Skeletal muscle tissue (tissue), 4 donors: Measurements from ENCODE around the gene IRAK1. TPM values are rescaled to one million over a fixed set of nuclear protein-coding genes. Genes with fewer than 3 reads are reported as not detected.

Experiments
- H3K27ac ChIP-seq: one replicate; pipeline ENCODE4 v1.7.0; 2013; ENCODE audit warnings: mild to moderate bottlenecking, low read depth, low read length, inconsistent platforms
- H3K27me3 ChIP-seq, 3 donors: one replicate each; pipeline ENCODE4 v1.7.0; 2013; ENCODE audit warnings: low read length in 3 of 3; ENCODE audit not compliant: control insufficient read depth in 3 of 3, insufficient read depth in 3 of 3
- H3K36me3 ChIP-seq, 3 donors: one replicate each; pipeline ENCODE4 v1.7.0; 2013; ENCODE audit warnings: low read length in 3 of 3; ENCODE audit not compliant: control insufficient read depth in 3 of 3, insufficient read depth in 3 of 3
- H3K4me1 ChIP-seq, 3 donors: one replicate each; pipeline ENCODE4 v1.7.0; 2013; ENCODE audit warnings: low read length in 3 of 3, mild to moderate bottlenecking in 3 of 3; ENCODE audit not compliant: control insufficient read depth in 3 of 3, insufficient read depth in 3 of 3
- H3K4me3 ChIP-seq, 3 donors: one replicate each; pipeline ENCODE4 v1.7.0; 2013; ENCODE audit warnings: low read length in 3 of 3
- H3K9ac ChIP-seq, 3 donors: one replicate each; pipeline ENCODE4 v1.7.0; 2013; ENCODE audit warnings: low read length in 3 of 3, mild to moderate bottlenecking in 3 of 3, moderate library complexity in 2 of 3, low read depth in 1 of 3
- H3K9me3 ChIP-seq, 3 donors: one replicate each; pipeline ENCODE4 v1.7.0; 2013; ENCODE audit warnings: low read length in 3 of 3; ENCODE audit not compliant: control insufficient read depth in 3 of 3
- total RNA-seq: library from RNA; depleted of rRNA; stranded (reverse); fragments of >200 nt; gene quantifications from one replicate; pipeline ENCODE4 v1.2.3, GENCODE V29; 2014
- donor health status: Osteomylitis.

Gene IRAK1
- total RNA-seq, 1 donor from 2014 or later = 11.0 TPM

DNA sequence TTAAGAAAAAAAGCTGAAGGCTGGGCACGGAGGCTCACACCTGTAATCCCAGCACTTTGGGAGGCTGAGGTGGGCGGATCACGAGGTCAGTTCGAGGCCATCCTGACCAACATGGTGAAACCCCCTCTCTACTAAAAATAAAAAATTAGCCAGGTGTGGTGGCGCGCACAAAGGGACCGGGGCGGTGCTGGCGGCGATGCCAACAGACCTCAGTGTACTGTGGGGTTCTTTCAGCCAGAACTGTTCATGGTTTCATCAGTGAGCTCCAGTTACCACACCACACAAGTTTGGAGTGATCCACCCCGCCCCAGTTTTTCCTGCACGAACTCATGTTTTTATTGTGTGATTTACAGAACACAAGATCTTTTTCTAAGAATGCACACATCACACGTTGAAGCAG, 21.2 kb upstream of the IRAK1 start:
- peak overlapping the region; percentile 14 for H3K27ac ChIP-seq
- no peaks in the 10 kb centered on the region for H3K9me3 ChIP-seq
- no peak overlapping the region for H3K4me3 ChIP-seq
- no peaks in the 10 kb centered on the region for H3K27me3 ChIP-seq
- H3K9ac ChIP-seq = no peak overlapping the region
- peaks cover 43 to 58% (median 50%) of the 10 kb centered on the region in 3 donors for H3K4me1 ChIP-seq
- no peaks in the 10 kb centered on the region for H3K36me3 ChIP-seq

DNA sequence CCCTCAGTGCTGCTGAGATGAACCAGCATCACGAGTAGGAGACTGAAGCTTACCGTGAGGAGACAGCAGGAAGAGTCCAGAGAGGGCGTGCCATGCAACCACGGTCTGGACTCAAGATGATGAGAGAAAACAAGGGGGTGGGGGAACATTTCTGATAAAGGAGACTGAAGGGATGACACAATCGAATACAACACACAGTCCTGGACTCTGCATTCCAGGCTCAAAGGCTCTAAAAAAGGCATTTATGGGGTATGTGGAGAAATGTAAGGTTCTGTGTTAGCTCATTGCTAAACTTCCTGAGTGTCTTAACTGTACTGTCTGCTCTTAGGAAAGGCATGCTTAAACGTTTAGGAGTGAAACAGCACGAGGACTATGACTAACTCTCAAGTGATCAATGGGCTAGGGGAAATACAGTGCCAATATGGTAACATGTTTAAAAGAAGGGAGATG, 20.6 kb upstream of the IRAK1 start:
- Histone ChIP-seq H3K9me3 (no peaks in the 10 kb centered on the region), H3K36me3 (no peaks in the 10 kb centered on the region), H3K9ac (peak overlapping the region in 1 of 3 donors; percentile 8), H3K27ac (peak overlapping the region; percentile 14), H3K4me1 (peaks cover 40 to 55% (median 48%) of the 10 kb centered on the region in 3 donors), H3K27me3 (no peaks in the 10 kb centered on the region), H3K4me3 (no peak overlapping the region)

DNA sequence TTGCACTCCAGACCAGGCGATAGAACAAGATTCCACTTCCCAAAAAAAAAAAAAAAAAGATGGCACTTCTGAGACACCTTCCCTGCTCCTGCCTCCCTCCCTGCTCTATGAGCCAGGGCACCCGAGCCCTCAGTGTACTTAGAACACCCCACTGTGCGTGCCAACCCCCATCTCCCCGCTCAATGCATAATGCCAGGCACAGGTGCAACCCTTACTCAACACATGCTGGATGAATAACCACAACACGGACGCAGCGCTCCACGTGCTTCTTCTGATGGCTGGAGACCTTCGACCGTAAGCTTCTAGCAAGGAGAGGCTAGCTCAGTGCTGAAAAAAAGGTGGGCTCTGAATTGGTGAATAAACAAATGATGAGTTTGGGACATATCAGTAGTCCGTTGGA, 19.9 kb upstream of the IRAK1 start:
- Histone ChIP-seq H3K4me1 (peaks cover 36 to 48% (median 43%) of the 10 kb centered on the region in 3 donors), H3K27ac (peak overlapping the region; percentile 14), H3K36me3 (no peaks in the 10 kb centered on the region), H3K27me3 (no peaks in the 10 kb centered on the region), H3K9me3 (no peaks in the 10 kb centered on the region), H3K4me3 (no peak overlapping the region), H3K9ac (no peak overlapping the region)

DNA sequence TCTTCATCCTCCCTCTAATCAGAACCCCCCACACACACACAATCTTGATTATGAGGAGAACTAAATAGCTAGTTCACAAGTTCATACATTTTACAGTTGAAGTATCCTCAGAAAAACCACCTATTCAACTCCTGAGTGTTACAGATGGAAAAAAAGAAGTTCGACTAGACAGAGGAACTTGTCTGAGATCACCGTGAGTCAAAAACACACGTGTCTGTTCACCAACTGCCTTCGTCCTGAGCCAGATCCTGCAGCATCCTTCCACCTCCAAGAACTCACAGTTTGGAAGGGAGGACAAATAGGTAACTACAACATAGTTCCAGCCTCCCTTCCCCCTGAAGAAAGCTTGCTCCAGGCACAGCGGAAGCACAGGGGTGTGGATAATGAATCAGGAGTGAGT, 19.0 kb upstream of the IRAK1 start:
- H3K9ac ChIP-seq = no peak overlapping the region
- H3K27me3 ChIP-seq = no peaks in the 10 kb centered on the region
- no peak overlapping the region for H3K4me3 ChIP-seq
- no peaks in the 10 kb centered on the region for H3K36me3 ChIP-seq
- peaks cover 36 to 47% (median 41%) of the 10 kb centered on the region in 3 donors for H3K4me1 ChIP-seq
- no peak overlapping the region for H3K27ac ChIP-seq
- no peaks in the 10 kb centered on the region for H3K9me3 ChIP-seq

DNA sequence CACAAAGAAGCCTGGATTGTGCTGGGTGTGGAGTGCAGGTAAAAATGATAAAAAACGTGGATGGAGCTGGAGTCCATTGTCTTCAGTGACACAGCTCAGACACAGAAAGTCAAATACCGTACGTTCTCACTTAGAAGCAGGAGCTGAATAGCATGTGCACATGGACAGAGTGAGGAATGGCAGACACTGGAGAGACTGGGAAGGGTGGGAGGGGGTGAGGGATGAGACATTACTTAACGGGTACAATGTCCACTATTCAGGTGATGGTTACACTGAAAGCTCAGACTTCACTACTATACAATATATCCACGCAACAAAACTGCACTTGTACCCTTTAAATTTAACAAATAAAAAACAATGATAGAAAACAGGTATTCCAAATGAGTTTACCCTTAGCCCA, 18.1 kb upstream of the IRAK1 start:
- H3K9ac ChIP-seq = no peak overlapping the region
- H3K4me1 ChIP-seq = peaks cover 34 to 48% (median 39%) of the 10 kb centered on the region in 3 donors
- H3K9me3 ChIP-seq = no peaks in the 10 kb centered on the region
- no peak overlapping the region for H3K27ac ChIP-seq
- H3K36me3 ChIP-seq = no peaks in the 10 kb centered on the region
- H3K4me3 ChIP-seq = no peak overlapping the region
- no peaks in the 10 kb centered on the region for H3K27me3 ChIP-seq

DNA sequence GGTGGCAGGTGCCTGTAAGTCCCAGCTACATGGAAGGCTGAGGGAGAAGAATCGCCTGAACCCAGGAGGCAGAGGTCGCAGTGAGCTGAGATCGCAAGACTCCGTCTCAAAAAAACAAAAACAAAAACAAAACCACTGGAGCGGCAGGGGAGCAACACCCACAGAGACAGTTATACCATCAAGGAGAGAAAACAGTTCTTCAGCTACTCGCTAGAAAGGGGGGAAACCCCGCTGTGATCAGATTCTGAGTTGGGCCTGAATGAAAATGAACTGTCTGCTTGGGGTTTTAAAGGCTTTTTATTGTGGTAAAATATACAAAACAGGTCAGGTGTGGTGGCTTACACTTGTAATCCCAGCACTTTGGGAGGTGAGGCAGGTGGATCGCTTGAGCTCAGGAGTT, 16.8 kb upstream of the IRAK1 start:
- H3K4me3 ChIP-seq = no peak overlapping the region
- no peaks in the 10 kb centered on the region for H3K9me3 ChIP-seq
- H3K27ac ChIP-seq = no peak overlapping the region
- no peak overlapping the region for H3K9ac ChIP-seq
- H3K36me3 ChIP-seq = peaks cover 3 to 5% (median 4%) of the 10 kb centered on the region in 3 donors
- no peaks in the 10 kb centered on the region for H3K27me3 ChIP-seq
- peaks cover 23 to 36% (median 28%) of the 10 kb centered on the region in 3 donors for H3K4me1 ChIP-seq

DNA sequence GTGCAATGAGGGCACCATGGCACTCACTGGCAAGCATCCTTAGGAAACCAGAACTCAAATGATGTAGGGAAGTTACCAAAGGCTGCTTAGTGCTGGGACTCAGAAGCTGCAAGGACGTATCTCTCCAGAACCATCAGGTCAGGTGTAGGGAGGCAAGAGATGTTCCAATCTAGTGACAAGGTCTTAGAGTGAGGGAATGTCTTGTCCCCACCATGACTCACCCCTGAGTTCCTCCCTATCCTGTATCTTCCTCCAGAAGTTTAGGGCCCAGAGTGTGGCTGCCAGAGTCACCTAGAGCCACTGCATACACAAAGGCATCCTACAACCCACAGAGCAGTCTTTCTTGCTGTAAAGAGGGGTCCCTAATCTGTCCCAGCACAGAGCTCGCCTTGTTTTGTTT, 14.1 kb upstream of the IRAK1 start:
- no peaks in the 10 kb centered on the region for H3K27me3 ChIP-seq
- peaks cover 13 to 16% (median 13%) of the 10 kb centered on the region in 3 donors for H3K36me3 ChIP-seq
- no peak overlapping the region for H3K4me3 ChIP-seq
- peaks cover under 1 to 13% (median 8%) of the 10 kb centered on the region in 3 donors for H3K4me1 ChIP-seq
- no peaks in the 10 kb centered on the region for H3K9me3 ChIP-seq
- no peak overlapping the region for H3K9ac ChIP-seq
- H3K27ac ChIP-seq = no peak overlapping the region

DNA sequence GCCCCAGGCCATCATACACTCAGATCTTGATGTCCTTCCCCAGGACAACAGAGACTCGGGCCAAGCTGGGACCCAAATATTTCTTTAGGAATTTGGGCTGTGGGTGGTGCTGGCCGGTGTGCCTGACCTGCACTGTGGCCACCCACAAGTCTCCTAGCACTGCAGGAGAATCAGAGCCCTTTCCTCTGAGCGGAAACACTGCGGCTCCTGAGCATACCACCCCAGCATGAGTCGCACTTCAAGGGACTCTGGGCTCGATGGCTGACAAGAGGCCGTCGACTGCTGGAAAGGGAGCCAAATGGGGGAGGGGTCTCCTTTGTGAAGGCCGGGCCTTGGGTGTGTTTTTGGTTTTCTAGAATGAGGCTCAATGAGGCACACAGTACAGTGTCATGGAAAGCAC, 13.0 kb upstream of the IRAK1 start:
- Histone ChIP-seq H3K4me1 (peaks cover 0 to 14% (median 13%) of the 10 kb centered on the region in 3 donors), H3K9ac (no peak overlapping the region), H3K36me3 (peaks cover 13 to 17% (median 16%) of the 10 kb centered on the region in 3 donors), H3K27me3 (no peaks in the 10 kb centered on the region), H3K27ac (no peak overlapping the region), H3K4me3 (no peak overlapping the region), H3K9me3 (no peaks in the 10 kb centered on the region)

DNA sequence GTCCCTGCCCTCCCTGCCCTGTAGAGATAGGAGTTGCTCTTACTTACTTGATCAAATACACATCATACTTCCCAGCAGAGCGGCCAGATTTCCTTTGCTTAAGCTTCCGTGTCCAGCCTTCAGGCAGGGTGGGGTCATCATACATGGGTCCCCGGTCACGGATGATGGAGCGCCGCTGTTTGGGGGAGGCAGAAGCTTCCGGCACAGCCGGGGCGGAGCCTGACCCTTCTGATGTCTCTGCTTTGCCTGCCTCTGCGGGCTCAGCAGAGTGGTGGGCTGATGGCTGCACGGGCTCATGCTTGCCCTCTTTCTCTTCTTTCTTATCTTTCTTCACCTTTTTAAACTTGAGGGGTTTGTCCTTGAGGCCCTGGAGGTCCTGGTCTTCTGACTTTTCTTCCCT, 12.5 kb upstream of the IRAK1 start:
- no peak overlapping the region for H3K9ac ChIP-seq
- H3K27ac ChIP-seq = no peak overlapping the region
- H3K36me3 ChIP-seq = peaks cover 13 to 17% (median 16%) of the 10 kb centered on the region in 3 donors
- H3K27me3 ChIP-seq = no peaks in the 10 kb centered on the region
- H3K4me1 ChIP-seq = peaks cover 0 to 14% (median 13%) of the 10 kb centered on the region in 3 donors
- H3K9me3 ChIP-seq = no peaks in the 10 kb centered on the region
- no peak overlapping the region for H3K4me3 ChIP-seq

DNA sequence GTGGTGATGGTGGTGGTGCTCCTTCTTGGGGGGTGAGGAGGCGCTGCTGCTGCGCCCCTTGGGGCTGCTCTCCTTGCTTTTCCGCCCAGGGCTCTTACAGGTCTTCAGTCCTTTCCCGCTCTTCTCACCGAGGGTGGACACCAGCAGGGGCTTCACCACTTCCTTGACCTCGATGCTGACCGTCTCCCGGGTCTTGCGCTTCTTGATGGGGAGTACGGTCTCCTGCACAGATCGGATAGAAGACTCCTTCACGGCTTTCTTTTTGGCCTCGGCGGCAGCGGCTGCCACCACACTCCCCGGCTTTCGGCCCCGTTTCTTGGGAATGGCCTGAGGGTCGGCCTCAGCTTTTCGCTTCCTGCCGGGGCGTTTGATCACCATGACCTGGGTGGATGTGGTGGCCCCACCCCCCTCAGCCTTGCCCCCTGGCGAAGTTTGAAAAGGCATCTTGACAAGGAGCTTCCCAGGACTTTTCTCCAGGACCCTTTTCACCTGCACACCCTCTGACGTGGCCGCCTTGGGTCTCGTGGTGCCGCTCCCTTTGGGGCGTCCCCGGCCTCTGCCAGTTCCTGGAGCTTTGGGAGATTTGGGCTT, 11.1 kb upstream of the IRAK1 start:
- Histone ChIP-seq H3K36me3 (peaks cover 13 to 17% (median 16%) of the 10 kb centered on the region in 3 donors), H3K27me3 (no peaks in the 10 kb centered on the region), H3K9ac (no peak overlapping the region), H3K9me3 (no peaks in the 10 kb centered on the region), H3K4me3 (no peak overlapping the region), H3K27ac (no peak overlapping the region), H3K4me1 (peaks cover 0 to 14% (median 13%) of the 10 kb centered on the region in 3 donors)
